CD4-positive, alpha-beta T cell treated with Interleukin-4 for 4 hours (primary cell): ENCODE results near the gene PCA3.

Experiments
- DNase-seq: peaks from one replicate; pipeline ENCODE4 v3.0.0-alpha.2; 2020

Gene PCA3

DNA sequence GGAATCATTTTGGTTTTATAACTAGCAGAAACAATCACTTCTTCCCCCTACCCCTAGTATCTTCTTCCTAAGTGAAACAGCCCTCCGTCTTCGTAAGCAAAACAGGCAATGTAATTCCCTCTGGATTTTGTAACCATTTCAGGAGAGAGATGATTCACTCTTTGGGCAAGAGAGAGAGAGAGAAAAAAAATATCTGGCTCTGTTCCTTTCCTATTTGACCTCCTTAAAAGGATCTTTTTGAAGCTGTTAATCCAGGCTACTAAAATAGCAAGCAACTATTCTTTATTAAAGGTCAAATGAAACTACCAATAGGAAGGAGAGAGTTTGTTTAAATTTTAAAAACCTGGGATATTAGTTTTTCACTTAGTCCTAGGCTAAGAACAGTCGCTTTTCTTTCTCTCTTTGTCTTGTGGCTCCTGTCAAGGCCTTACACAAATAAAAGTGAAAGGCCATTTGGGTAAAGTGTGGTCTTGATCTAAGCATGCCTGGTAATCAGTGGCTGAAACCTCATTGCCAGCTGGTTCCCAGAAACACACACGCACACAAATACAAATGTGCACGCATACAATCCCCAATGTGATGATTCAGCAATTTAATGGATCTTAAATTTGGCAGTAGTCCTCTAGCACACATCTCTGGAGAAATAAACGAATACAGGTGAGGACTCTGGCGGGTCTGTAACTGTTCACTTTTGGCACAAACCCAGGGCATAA, 71.5 kb downstream of the PCA3 start:
- DNase-seq = no peak
